Activated CD8-positive, alpha-beta memory T cell treated with anti-CD3 and anti-CD28 coated beads for 48 hours (primary cell): ENCODE results near the gene CNTFR.

Experiments
- DNase-seq, 3 experiments: peaks; one replicate each; pipeline ENCODE4 v3.0.0-alpha.2; 2020; ENCODE audit warnings: low read depth in 2 of 3, low spot score in 2 of 3

The CNTFR gene

DNA sequence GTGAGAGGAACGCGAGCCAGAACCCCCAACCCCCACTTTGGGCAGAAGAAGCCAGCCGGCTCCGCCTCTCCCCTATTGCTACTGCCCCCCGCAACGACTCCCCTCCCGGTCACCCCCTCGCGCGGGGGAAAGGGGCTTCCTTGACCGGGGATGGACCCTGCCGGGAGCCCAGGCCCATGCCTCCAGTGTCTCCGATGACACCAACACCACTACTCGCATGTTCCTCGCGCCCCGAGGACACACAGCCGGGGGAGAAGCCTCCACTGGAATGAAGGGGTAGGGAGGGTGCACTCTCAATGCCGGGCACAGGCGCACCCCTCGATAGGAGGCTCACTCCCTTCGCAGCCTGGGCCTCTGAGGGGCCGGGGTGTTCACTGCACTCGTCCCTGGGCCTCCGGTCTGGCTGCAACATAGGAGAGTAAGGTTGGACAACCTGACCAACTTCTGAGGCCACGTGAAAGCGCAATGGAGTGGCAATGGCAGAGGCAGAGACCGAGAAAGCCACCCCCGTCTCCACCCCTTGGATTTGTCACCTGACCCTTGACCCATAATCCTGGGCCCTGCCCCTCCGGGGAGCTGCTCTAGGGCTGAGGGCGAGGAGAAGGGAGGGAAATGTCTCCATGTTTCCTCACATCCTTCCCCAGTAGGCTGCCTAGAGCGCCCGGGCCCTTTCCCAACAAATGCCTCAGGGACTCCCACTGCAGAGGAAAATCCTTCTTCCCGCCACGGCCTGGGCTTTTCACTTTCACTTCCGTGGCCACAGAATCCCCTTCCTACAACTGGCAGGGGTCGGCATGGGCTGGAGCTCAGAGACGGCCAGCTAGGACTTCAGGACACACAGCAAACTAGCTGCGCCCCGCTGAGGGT, 1.1 kb upstream of the CNTFR start:
- DNase-seq, result no peak

DNA sequence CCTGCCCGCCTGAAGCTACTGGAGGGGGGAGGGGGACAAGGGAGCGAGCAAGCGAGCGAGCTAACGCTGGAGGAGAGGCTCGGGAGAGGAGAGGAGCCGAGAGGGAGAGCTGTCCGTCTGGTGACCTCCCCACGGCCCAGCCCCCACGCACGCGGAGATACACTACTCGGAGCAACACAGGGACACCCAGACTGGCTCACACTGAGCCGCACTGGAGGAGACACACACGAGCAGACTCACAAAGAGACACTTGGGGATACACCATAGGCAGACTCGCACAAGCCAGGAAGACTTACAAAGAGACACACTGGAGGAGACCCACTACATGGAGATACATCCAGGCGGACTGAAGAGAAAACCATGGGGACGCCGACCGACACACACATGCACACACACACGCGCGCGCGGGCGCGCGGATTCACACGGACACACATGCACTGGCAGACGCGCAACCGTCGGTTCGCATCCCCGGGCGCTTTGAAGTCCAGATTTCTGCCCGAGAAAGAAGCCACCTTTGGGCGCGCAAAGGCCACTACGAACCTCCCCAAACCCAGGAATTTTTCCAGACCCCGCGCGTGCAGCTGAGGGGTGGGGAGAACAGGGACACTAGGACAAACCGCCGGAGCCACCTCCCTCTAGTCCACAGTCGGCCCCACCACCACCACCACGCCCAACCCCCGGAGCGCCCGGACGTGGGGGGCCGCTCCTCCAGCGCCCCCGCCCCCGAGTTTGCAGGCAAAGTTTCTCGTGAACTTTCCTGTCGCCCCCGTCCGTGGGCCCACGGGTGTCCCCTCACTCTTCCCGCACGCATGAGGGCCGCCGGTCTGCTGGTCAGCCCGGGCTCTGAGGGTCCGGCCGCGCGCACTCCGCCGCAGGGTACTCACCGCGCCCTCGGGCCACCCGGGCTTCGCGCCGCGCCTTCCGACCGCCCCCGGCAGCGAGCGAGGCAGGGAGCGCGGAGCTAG, 571 bp downstream of the CNTFR start:
- no peak for DNase-seq

DNA sequence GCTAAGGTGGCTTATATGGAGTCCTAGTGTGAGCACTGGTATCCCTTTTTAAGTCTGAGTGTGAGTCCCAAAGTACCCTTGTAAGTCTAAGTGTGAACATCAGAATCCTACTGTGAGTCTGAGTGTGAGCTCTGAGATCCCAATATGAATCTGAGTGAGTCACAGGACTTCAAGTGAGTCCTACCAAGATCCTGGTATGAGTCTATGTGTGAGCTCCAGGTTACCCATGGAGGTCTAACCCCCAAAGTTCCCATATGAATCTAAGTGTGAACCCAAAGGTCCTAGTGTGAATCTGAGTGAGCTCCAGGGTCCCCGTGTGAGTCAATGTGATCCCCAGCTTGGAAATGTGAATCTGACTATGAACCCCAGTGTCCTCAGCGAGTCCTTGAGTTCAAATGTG, 2.3 kb downstream of the CNTFR start:
- no peak for DNase-seq

DNA sequence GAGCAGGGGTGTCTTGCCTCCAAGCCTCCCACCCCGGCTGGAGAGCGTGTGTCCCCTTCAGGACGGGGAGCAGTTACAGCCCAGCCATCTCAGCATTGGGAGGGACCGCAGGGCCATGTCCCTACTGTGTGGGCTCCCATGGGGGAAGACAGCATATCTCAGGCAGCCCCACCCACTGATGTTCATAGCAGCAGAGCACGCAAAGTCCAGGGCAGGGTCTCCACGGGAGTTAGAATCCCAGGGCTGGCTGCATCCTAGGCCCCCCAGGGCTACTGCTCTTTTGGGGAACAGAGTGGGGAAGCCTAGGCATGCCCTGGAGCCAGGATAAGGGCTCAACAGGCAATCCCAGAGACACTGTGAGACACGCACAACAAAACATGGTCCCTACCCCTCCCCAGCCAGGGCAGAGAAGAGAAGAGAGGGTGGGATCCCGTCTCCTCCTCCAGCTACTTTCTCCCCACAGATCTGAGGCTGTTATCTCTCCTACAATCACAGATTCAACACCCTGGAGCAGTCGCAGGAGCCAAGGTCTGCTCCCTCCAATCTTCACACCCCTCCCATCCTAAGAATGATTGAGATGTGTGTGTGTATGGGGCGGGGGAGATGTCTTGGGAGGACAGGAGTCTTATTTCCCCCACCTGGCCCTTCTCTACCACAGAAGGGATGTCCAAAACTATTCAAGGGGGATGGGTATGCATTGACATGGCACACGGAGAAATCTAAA, 3.4 kb downstream of the CNTFR start:
- DNase-seq, result no peak

DNA sequence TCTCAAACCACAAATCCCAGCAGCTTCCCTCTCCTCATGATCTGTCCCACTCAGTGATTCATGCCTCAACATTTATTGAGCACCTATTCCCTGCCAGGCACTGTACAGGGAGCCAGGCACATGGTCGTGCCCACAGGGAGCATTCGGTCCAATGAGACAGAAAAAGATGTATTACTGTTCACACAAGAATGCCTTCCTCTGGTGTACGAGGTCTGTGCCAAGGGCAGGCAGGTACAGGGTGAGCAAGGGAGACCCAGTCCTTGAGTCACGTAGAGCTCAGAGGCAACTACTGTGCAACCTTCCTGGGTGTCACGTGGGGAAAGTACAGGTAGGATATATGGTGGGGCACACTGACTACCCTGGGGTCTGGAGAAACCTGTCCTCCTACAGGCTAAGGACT, 4.6 kb downstream of the CNTFR start:
- DNase-seq, result no peak

DNA sequence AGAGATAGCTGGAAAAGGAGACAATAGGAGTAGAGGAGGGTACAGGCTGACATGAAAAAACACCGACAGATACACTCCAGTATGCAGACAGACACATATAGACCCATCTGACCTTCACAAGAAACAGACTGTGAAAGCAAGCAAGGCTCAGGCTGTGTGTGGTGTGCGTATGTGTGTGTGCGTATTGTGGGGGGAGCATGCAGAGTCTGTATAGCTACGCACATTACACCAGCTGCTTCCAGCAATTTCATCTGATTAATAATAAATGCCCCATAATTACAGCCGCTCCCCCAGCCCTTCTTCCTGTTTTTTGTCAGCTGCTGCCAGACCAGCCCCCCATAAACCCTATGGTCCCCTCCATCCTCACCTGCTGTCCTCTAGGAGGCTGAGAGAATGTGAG, 6.7 kb downstream of the CNTFR start:
- DNase-seq, result no peak

DNA sequence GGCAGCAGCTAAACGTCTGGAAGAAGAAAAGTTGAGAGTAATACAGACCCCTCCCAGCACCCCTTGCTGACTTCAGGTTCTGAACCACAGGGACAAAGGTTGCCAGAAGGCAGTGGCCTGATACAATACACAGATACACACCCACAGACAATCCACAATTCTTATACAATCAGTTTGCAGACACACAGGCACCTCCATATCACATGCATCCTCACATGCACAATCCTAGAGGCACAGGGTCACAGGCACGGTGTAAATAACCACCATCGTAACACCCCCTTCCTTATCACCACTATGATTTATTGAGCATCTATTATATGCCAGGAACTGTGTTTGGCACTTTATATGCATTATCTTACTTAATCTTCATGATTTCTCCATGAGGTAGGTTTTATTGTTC, 8.2 kb downstream of the CNTFR start:
- no peak for DNase-seq

DNA sequence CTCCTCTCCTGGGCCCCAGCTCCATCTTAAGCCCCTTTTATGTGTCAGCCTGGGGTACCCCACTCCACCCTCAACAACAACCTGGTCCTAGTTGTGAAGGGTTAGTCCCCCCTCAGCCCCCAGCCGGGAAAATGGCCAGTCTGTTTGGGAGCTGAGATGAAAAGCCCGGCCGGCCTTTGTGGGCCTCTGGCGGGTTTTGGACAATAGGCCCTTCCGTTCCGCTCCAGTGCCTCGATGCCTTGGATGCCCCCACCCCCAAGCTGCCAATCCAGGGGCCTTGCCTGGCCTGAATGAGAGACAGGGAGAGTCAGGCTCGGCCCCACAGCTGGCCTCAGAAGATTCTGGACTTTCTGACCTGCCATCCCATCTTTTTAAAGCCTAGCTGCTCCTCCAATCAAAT, 9.2 kb downstream of the CNTFR start:
- no peak for DNase-seq

DNA sequence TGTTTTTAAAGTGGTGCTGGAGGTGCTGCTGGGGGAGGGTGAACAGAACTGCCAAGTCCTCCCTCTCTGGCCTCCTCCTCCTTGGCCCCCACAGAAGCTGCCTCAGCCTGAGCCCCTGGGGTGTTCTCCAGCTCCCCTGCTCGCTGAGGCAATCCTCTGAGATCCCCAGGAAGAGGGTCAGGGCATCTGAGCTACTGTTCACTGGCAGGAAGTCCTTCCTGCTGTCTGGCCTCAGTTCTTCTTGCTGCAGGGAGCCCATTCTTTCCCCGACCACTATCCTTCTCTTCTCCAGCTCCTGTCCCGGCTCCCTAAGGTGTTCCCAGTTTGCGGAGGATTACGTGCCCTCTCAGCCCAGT, 9.7 kb downstream of the CNTFR start:
- DNase-seq, result no peak

DNA sequence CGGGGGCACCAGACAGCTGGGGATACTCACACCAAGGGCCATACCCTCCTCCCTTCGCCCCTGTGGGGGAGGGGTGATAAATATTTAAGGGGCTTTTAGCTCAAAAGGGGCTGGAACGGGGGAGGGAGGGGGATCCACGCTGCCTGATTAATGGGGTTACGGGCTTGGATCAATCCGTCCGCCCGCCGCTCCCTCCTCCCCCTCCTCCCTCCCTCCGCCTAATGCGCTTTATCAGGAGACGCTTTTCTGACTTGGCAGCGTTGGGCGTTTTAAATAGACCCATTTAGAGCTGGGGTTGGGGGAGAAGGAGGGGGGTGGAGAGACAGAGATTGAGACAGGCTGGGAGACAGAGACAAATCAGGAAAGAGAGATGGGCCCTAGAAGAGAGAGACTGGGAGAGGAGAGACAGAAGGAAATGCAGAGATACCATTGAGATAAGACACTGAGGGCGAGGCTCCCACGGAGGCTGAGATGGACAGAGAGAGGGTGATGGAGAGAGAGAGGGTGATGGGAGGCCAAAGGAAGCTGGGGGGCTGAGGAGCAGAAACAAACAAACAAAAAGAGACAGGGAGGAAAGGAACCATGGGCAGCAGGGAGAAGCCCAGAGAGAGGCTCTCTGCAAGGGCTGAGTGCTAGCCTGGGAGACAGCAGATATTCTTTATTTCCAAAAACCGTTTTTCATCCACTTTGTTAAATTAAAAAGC, 10.3 kb downstream of the CNTFR start:
- no peak for DNase-seq

DNA sequence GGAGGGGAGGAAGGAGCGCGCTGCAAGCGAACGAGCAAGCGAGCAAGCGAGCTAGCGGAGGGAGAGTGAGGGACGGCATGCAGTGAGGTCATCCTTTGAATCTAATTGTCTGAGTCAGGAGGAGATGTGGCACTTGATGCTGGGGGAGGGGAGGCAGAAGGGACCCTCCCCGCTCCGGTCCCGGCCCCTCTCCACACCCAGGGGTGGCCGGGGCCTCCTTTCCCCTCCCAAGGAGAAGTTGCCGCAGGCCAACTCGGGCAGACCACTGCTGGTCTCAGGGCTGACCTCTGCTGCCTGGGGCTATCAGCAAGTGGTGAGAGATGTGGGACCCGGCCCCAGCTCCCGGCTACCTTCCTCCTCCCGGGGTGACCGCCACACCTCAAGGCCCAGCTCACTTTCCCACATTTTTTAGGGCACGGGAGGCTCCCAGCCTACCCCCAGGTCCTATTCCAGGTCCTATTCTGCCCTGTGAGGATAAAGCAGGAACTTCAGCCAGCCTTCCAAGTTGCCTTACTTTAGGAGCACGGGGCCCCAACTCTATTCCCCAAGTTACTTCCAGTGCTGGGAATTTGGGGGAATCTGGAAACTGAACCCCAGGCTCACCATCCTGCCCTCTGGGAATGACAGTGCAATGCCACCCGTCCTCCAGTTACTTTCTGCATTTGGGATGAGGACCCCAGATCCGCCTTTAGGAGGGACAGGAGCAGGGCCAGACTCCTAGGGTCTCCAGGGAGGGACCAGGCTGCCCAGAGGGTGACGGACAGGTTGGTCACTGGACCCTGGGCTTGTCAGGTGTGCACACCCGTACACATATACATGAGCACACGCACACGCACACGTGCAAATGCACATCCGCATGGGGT, 11.1 kb downstream of the CNTFR start:
- no peak for DNase-seq

DNA sequence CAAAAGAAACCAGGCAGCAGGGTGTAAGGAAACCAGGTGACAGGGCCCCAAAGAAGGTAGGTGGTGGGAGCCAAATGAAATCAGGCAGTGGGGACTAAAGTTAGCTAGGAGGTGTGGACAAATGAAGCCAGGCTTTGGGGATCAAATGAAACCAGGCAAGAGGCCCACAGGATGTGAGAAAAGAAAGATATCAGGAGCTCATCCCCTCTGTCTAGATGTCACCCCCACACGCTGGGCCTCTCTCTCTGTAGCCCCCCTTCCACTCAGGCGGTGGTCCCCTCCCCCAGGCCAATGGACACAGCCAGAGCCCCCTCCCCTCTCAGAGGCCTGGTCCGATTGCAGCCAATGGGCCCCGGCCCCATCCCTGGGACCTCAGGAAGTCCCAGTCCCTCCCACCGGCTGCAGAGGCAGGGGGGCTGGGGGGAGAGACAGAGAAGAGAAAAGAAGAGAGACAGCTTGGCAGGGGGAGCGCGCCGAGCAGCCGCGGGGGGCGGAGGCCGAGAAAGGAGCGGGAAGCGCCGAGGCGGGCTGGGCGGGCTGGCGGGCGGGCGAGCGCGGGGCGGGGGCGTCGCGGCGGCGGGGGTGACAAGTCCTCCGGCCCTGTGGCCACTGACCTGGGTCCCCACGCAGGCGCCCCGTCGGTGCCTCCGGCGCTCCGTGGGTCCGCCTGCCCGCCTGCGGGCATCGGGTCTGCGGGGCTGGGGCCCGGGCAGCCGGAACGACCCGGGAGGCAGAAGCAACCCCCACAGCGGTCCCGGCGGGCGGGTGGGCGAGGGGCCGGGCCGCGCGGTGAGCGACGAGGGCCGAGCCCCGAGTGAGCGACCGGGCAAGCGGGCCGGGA, 11.9 kb downstream of the CNTFR start:
- DNase-seq, result no peak

DNA sequence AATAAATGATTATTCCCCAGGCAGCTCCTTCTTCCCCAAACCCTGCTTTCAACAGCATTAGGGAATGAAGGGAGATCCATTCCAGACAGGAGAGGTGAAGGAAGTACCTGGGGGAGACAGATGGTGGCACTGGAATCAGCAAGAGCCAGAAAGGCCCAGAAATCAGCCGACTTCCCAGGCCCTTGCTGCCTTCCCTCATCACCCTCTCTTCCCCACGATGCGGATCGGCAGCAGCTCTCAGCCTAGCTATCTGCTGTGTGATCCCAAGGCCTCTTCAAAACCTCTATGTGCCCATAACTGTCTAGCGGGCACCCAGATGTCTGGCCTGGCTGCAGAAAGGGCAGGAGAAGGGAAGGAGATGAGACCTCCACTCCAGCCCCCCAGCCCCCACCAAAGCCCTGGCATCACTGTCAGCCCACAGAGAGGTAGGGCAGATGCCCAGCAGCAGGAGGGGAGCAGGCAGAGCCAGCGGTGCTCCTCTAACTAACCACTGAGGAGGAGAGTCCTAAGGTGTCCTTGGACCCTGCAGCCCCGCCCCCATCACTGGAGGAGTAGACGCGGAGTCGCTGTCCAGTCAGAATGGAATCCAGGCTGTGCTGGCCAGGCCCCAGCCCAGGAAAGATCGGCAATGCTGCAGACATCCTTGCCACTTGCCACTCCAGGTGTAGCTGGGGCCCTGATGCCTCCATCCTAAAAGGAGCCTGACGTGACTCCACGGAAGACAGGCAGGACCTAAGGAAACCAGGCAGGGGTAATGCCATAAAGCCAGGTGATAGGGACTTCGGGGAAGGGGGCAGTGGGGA, 12.7 kb downstream of the CNTFR start:
- no peak for DNase-seq

DNA sequence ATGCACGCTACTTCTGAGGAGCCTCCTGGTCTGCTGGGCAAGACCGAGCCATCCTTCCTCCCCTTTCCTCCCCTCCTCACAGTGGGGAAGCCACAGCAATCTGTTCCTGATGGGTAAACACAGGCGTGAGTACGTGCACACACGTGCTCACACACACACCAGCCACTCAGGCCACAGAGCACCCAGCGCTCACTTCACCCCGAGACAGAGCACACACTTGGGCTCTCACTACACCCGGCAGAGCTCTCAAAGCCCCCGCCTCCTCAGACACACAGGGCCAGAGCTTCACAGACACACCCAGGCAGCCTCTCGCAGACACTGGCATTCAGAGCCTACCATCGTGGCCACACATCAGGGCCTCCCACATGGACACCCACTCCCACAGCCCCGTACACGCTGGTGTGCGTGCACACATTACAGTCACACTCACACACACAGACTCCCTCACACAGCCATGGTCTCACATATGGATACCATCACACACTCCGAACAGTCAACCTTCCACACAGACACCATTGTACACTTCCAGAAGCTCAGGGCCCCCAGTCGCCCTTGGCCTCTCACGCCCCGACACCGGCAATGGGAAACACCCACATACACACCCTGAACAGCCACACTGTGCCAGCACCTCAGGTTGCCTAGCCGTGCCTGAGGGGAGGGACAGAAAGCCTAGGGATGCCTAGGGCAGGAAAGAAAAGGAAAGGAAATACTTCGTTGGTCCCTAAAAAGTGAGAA, 13.5 kb downstream of the CNTFR start:
- DNase-seq, result no peak

DNA sequence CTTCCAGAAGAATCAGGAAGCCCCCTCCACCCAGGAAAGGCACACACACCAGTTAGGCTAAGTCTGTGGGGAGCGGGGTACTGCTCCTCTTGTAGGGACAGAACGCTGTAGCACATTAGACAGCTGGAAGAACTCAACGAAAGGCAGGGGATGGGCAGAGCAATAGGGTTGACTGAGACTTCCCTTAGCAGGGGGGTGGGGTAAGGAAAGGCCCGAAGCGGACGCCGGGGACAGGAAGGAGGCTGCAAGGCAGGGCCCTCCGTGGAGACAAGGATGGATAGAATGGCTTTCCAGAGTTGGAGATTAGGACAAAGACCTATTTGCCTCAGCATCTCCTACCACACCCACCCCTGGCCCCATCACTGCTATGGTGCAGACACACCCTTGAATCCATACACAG, 14.3 kb downstream of the CNTFR start:
- no peak for DNase-seq

DNA sequence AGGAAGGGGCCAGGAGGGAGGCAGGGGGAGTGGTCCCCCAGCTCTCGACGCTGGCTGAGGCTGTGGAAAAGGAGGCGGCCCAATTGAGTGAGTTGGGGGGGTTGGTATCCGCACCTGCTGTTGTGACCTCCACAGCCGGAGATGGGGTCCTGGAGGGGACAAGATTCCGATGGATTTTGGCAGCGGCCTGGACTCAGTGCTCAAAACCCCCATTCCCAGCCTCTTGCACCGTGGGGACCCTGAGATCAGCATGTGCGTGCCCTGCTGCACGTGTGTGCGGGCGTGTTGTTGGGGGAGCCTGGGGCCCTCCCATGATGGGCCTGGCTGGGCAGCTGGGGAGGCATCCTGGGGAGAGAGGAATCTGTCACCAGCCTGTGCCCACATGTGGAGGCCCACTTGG, 15.0 kb downstream of the CNTFR start:
- DNase-seq, result no peak

DNA sequence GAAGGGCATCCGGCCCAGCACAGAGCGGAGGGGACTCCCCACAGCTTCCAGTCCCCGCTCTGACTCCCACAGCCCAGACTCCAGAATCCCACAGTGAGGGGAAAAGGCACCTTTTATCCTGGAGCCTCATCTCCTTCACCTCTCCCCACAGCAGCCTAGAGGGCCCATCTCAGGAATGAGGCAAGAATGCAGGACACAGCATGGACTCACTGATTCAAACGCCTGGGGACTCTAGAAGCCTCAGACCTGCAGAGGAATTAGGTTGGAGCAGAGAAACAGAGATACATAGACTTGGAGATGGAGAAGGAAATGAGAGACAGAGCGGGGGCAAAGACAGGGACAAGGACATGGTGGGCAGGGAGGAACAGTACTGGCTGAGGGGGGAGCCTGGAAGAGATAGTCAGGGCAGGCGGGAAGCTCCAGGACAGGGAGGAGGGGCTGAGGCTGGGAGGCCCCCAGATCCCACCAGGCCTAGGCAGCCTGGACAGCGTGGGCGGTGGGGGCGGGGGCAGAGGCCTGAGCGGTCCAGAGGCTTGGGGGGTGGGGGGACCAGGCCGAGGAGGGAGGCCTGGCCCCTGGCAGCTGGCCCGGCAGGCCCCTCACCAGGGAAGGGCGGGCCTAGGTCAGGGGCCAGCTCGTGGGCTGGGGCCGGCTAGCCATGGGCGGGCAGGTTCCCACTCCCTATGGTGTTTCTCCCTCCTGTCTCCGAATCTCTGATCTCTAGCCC, 15.8 kb downstream of the CNTFR start:
- no peak for DNase-seq
